NK-92 (cell line): ENCODE data around the gene ESPNL.

ENCODE experiments used
- DNase-seq: peaks from one replicate; lab custom pipeline; 2025; ENCODE audit not compliant: unreplicated experiment; lab: John Stamatoyannopoulos, UW

ESPNL gene

GRCh38 chr2:238098901-238099713, 1.0 kb upstream of the ESPNL start:
- DNase-seq: no peak

DNA sequence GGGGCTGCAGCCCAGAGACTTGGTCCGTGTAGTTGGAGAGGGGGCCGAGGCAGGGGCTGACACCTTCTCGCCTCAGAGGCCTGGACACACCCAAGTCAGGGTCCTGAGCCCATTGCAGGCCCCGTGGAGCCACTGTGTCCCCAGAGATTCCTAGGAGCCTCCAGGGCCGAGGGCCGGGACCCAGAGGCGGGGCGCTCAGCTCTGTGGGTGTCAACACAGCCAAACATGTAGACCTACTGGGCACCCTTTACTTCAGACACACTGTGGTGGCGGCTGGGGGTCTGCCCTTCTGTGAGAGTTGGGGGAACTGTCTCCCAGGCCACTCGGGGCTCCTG, 459 bp upstream of the ESPNL start:
- no peak for DNase-seq

DNA sequence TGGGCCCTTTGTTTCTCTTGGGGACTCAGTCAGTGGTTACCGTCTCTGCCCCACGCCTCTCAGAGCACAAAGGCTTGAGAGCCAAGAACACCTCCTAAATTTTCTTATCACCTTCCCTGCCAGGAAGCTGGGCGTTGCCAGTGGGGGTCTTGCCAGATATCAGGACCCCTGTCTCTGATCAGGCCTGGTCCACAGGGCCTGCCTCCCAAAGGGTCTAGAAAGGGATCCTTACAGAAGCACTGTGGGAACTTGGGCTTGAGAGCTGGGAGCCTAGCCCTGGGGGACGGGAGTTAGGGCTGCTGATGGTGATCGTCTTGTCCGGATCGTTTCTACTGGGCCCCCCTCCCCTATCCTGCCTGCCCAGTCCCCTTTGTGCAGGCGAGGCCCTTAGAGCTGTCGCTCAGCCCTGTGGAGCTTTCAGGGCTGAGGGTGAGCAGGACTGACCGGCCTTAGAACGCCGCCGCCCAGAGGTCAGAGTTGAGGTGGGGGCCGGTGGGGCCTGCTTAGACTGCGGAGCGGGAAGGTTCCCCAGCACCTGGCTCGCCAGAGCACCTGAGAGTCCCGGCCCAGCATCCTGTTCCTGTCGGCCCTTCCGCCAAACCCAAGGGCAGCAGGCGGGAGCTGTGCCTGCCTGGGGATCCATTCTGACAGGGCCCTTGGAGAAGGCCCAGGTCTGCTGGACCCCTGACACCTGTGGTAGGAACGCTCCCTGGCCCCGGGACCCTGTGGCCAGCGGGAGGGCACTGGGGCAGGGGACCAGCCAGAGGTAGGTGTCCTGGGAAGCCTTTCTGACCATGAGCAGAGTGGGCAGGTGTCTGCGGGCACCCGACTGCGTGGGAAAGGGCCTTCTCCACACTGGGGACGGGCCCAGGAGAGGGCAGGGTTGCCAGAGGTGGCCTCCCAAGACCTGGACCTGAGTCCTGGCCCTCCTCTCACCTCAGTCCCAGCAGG, 956 bp downstream of the ESPNL start:
- DNase-seq: no peak

GRCh38 chr2:238101891-238102841, 2.0 kb downstream of the ESPNL start:
- DNase-seq: no peak

DNA sequence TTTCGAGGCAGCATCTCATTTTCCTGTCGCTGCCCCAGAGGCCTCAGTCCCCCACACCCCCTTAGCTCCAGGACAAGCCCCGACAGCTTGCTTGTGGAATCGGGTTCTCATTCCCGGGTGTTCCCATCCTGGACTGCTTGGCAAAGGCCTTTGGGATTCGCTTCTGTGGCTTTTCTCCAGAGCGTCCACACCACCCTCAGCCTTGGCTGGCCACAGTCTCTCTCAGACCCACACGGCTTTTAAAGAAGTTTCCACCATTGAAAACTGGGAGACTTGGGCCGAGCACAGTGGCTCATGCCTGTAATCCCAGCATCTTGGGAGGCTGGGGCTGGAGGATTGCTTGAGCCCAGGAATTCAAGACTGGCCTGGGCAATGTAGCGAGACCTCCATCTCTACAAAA, 2.7 kb downstream of the ESPNL start:
- no peak for DNase-seq

DNA sequence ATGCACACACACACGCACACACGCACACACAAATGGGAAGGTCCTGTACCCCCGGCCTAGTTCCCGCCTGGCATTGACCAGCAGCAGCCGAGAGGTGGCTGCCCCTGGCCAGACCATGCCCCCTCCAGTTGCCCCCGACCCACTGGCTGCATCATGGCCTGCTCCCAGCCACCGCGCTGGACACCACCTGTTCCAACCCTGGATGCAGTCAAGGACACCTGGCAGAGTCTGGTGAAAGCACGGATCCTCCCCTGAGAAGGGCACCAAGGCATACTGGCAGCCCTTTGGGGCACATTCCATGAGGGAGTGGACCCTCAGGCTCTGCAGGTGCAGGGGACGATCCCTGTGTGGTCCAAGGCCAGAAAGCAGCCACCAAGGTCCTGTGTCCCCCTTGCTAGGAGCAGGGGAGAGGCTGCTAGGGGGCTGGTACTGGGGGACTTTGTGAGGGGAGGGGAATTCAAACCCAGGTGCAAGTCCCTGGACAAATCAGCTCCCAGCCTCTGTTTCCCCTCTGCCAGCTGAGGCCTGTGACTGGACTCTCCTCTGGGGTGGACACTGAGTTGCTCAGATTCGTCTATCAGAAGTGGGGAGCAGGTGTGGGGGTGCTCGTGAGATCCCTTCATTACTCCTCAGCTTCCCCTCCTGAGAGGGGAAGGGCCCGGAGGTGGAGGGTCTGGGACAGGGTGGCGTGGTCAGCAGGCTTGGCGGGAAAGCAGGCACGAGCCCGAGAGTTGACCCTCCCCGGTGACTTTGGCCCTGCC, 3.5 kb downstream of the ESPNL start:
- DNase-seq: no peak

GRCh38 chr2:238104226-238104690, 4.1 kb downstream of the ESPNL start:
- no peak for DNase-seq

DNA sequence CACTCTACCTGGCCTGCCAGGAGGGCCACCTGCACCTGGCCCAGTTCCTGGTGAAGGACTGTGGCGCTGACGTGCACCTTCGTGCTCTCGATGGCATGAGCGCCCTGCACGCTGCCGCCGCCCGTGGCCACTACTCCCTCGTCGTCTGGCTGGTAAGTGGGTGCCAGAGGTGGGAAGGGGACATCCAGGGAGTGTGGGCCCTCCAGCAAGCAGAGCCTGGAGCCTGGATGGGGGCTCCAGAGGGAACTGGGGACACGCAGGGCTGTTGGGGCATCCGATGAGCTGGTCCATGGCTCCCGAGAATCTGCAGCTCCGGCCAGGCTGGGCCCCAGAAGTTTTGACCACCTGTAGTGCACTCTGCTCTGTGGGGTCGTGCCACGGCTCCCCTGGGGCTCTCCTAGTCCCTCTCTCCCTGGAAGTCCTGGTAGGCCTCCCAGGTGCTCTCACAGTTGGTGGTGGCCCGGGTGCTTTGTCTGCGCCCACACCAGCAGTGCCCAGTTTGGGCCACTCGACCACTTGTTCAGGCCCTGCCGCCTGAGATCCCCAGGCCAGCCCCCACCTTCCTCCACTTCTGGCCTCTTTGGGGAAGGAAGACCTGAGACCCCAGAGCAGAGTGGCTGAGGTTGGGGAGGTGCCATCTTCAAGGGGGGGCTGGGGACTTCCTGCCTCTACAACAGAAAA, 4.7 kb downstream of the ESPNL start:
- no peak for DNase-seq

- no peak for DNase-seq
These were observed 5.6 kb downstream of the ESPNL start for GRCh38 chr2:238105506-238106338.

DNA sequence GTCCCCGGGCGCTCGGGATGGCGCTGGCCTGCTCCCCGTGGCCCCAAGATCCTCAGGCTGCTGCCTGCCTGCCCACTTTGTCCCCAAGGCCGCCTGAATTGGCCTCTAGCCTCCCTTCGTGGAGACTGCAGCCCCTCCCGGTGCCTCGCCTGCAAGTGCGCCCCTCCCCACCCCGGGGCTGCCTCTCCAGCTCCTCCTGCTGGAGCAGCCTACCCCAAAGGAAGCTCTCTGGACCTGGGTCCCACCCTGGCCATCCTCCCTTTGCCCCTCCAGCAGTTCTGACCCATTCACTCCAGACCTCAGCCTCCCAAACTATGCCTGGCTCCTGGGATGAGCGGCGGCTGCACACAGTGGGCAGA, 6.2 kb downstream of the ESPNL start:
- no peak for DNase-seq

DNA sequence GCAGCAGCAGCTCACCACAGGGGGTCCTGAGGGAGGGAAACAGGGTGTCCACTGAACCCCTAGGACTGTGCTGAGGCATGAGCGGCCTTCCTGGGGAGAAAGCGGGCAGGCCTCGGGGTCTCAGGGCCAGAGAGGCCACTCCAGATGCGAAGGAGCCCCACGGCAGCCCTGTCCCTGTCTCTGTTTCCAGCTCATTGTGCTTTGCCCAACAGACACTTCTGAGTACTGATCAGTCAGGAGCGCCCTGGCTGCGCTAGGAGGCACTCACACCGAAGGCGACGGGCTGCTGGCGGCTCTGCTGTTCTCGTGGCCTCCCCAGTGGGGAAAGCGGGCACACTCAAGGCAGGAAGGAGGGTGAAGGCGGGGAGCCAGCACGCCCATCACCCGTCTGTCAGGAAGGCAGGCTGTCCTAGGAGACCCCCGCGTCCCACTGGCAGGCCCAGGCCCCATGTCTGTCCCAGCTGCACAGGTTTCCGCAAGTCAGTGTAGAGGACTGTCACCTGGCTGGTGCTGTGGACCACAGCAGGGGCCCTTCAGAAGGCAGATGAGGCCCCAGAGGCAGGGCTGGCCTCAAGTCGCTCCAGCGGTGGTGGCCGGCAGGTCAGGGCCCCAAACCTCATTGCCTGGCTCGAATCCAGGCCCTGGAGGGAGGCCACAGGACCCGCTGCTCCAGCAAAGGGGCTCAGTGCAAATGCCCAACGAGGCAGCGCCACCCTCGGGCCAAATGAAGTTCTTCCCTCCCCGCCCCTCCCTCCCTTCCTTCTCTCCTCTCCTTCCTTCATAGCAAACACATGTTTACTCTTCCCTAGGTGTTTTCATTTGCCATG, 6.8 kb downstream of the ESPNL start:
- DNase-seq: no peak

GRCh38 chr2:238107525-238108422, 7.6 kb downstream of the ESPNL start:
- DNase-seq: no peak

- DNase-seq: no peak
These were observed 8.5 kb downstream of the ESPNL start for GRCh38 chr2:238108423-238109183.

DNA sequence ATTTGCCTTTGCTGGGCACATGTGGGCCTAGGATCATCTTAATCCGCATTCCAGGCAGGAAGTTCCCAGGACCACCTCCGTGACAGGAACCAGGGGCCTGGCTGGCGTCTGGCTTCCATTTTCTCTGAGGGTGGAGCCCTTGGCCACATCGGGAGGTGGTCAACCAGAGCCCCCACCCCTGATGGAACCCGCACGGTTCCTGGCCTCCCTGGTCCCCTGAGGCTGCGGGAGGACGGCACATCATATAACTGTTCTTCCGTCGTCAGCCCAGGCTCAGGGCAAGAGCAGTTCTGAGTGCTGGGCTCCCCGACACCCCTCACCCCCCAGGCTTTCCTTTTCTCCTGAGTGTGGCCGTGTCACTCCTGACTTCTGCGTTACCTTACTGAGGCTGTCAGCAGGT, 13.5 kb downstream of the ESPNL start:
- DNase-seq: no peak

DNA sequence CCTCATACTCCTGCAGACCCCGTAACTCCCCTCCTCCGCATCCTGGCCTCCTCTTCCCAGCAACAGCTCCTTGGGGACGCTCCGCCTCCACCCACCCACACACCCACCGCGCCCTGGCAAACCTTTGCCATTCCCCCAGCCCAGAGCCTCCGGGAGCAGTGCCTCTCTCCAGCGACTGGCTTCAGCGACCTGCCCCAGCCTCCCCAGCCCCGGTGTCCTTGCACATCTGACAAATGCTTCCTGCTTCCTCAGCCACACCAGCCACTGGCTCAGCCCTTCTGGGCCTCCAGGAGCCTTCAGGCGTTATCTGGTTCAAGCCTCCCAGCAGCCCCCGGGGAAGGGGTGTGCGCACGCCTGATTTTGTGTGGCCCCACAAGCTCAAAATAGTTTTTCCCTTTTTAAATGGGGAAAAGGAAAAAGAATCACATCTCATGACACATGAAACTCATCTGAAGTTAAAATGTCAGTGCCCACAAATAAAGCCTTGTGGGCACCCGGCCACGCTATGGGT, 14.2 kb downstream of the ESPNL start:
- no peak for DNase-seq
